GM15510 (cell line): ENCODE measurements around the gene DSTN.

ENCODE experiments used
- POLR2A ChIP-seq: IDR thresholded peaks from 3 replicates; pipeline ENCODE4 v1.6.1; 2011; ENCODE audit warnings: borderline replicate concordance; ENCODE audit not compliant: insufficient read length; ENCODE audit errors: extremely low read depth

Gene DSTN

DNA sequence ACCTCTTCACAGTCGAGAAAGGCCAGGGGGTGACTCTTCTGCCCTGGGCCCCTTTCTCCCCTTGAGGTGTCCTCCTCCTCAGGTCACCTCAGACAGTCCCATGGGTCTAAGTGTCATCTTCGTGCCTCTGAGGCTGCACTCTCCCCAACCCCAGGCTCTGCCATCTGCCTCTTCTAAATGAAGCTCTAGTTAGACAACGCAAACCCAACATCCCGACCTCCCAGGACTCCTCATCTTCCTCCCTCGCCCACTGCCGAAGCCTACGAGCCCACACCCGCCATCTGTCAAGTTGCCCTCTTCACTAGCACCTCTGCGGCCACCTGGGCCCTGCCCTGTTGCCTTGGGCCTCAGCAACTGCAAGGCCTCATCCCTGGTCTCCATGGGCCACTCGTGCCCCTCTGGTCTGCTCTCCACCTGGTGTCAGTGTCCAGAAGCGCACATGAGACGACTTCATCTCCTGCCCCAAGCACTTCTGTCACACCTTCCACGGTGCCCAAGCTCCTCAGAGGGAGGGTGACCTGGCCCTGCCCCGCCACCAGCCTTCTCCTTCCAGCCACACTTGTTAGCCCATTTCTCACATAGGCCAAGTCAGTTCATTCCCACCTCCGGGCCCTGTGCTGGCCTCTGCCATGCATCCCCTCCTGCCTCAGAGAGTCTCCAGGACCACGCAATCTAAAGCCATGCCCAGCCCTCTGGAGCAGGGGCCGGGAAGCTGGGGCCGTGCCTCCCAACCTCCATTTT lies 58.4 kb downstream of the DSTN start:
- TF ChIP-seq POLR2A: no peak

DNA sequence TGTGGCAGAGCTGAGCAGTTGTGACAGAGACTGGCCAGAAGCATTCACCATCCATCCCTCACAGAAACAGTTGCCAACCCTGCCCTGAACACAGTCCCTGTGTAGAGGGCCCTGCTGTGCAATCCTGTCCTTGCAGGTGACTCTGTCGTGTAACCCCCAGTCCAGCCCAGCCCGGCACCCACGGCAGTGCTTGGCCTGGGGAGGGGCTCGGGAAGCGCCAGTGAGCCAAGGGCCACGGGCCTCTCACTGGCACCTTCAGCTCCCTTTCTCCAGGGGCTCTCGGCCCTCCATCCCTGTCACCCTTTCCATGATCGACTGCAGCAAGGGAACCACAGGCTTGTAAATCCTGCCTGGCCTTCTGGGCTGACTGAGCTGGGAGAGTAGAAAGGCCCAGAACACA lies 59.1 kb downstream of the DSTN start:
- no peak for TF ChIP-seq POLR2A

DNA sequence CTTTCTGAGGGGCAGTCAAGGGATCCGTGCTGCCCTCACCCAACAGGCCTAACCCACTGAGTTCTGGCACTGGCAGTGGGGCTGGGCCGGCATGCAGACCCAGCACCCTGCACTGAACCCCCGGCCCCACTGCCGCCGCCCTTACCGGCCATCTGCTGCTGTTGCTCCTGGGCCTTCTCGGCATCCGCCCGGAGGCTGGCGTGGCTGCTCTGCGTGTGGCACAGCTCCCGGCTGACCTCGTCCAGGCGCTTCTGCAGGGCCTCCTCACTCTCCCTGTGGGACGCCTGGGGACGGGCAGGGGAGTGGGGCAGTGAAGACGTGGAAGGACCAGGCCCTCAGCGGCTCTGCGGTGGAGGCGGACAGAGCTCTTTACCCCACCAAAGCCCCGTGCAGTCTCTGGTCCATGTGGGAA lies 59.8 kb downstream of the DSTN start:
- no peak for TF ChIP-seq POLR2A

DNA sequence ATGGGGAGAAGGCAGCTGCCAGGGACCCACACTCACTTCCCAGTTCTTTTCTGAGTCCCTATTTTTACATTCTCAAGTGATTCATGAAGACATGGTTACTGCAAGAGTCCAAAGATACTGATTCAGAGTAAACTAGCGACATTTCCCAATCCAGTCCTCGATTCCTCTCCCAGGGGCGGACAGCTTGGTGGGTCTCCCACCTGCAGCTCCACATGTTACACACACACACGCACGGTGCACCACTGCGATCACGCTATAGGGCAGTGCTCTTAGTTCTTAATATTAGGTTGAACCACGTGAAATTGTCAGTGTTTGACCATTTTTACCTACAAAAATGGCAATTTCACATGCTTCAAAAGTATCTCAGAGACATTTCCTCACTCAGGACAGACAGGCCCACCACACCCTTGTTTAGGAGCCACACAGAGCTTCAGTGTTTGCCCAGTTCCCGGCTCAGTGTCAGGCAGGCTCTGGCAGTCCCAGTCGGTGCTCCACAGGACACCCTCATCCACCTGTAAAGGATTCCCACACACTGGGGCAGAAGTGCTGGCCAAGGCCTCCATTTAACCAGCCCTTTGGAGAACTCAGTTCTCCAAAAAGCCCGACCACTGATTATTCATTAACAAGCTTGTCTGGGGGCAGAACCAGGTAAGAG lies 60.4 kb downstream of the DSTN start:
- no peak for TF ChIP-seq POLR2A

DNA sequence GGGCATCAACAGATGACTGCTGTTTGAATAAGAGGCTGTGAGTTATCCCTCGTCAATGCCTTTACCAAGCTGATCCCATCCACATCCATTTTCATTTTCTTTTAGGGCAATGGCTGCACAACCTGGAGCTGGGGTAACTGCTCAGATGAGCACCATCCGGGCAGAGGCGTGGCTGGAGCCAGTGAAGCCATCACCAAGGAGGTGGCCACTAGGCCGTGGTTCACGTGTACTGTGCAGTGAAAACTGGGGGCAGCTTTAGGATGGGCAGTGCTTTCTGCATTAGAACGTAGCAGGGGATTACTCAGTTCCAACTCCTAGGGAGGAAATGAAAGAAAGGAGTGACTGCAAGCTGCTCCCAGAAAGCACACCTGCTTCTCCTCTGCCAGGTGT lies 60.9 kb downstream of the DSTN start:
- no peak for TF ChIP-seq POLR2A

DNA sequence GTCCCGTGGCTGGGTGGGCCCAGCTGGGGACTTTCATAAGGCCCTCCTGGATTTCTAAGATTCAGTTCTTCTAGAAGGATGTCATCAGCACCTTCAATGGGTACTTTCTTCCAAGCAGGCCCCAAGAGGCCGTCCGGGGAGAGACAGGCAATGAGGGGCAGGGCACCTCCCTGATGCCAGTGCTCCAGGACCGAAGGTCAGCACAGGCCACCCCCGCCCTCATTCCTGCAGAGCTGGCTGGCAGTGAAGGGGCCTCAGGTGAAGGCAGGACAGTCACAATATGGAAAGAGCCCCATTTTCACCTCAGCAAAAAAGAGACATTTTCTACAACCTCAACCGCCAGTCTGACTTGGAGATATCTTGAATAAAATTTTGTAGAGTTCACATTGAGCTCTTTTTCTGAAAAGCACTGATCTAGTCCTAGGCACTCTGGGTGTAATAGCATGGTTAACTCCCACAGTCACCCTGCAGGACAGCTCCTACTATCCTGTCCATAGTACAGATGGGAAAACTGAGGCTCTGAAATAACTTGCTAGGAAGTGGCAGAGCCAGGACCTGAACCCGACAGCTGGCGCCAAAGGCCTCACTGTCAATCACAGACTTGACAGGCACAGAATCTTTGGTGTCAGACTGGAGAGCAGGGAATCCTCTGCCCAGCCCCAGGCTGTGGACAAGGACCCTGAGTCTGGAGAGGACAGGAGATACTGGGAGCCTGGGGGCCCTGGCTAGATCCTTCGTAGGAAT lies 61.9 kb downstream of the DSTN start:
- no peak for TF ChIP-seq POLR2A

DNA sequence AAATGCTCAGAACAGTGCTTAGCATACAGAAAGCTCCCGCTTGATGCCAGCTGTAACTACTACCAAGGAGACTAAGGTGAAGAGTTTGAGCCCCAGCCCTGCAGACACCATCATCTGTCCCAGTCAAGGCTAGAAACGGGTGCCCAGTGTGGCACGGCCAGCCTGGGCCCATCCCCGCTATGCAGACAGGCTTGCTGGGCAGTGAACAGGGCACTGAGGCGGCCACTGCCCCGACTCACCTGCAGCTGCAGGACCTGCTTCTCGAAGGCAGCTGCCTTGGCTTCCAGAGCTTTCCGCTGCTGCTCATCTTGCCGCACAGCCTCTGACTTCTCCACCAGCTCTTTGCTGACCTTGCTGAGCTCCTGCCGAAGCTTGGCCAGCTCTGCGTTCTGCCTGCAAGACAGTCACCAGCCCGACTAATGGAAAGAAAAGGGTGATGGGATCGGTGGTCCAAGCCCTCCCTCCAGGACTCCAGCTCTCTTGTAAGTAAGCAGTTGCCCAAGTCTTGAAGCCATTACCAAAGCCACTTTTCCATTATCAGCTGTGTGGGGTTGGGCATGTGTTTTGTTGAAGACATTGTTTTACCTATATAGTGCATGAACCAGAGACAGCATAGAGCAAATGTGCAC lies 63.5 kb downstream of the DSTN start:
- no peak for TF ChIP-seq POLR2A

DNA sequence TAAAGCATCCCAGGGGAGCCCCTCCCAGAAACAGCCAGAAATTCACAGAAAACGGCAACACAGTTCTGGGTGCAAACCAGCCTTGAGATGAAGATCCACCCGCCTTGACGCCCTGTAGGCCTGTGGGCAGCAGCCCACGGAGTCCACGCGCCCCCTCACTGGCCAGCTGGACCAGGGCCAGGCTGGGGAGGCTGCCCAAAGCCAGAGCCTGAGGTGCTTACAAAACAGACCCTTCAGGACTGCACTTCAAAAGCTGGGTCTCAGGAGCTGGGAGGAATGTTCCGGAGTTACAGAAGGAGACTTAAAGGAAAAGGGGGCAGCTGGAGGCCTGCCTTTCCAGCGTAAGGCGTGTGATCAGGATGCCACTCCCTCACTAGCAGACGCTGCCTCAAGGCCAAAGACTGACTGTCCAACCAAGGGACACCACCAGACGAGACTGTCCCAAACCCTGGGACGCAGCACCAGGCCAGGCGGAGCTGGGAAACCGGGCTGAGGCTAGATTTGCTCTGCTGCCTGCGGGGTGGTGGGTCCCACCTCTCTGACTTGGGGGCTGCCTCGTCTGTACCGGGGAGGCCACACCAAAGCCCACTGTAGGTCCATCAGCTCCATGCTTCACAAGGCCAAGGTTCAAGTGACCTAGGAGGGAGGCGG lies 64.1 kb downstream of the DSTN start:
- TF ChIP-seq POLR2A: no peak

DNA sequence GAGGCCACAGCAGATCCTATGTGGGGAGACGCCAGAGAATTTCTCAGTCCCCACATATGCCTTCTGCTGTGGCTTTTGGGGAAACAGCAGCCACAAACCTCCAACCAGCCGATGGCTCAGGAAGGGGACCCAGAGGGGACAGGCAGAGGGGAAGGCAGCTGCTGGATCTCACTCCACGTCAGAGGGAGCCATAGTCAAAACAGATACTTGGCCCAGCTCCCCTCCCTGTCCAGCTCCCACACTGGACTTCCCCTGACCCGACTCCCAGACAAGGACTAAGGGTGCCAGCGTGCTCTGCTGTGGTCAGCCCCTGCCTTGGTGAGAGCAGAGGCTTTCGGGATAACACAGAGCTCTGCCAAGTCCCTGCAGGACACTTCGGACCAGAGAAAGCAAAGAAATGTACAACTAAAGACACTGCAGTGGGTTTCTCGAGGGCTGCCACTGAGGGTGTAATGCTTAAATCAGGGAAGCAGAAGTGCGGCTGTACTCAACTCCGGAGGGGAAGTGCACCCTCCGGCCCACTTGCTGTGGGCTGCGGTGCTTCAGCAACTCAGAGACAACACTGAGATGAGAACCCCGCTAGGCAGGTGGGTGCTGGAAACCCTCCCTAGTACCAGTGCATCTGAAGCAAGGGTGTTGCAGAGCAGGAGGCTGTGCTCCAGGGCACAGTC lies 64.9 kb downstream of the DSTN start:
- TF ChIP-seq POLR2A: no peak

DNA sequence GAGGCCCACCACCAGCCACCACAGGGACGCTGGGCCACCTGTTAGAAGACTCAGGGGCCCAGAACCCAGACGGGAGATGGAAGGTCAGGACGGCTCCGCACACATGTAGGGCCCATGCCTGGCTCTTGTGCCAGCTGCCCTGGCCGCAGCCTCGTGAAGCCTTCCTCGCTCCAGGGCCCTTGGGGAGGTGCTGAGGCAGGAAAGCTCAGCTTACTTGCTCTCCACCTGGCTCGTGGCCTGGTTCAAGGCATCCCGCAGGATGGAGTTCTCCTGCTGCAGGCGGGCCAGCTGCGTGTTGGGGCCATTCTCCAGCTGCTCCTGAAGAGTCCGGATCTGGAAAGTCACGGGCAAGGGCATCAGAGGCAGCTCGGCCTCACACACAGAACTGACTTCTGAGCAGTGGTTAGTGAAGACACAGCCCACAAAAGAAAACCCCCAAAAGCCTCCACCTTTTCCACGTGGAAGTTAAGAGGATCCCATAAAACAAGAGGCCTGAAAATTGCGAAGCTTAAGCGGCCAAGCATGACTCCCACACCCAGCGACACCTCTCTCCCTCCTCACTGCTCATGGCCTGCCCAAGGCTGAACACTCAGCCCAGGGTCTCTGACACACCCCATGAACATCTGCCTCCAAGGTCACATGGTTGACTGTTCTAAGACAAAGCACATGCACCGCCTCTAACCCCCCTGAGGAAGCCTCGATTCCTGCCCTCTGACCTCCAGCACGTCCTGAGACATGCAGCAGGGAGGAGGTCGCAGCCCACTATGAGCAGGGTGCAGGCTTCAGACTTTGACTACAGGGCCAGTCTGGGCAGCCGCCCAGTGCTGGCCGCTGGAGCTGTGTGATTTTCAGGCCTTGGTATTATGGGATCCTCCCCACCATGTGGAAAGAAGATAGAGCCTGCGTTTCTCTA lies 65.7 kb downstream of the DSTN start:
- TF ChIP-seq POLR2A: no peak

DNA sequence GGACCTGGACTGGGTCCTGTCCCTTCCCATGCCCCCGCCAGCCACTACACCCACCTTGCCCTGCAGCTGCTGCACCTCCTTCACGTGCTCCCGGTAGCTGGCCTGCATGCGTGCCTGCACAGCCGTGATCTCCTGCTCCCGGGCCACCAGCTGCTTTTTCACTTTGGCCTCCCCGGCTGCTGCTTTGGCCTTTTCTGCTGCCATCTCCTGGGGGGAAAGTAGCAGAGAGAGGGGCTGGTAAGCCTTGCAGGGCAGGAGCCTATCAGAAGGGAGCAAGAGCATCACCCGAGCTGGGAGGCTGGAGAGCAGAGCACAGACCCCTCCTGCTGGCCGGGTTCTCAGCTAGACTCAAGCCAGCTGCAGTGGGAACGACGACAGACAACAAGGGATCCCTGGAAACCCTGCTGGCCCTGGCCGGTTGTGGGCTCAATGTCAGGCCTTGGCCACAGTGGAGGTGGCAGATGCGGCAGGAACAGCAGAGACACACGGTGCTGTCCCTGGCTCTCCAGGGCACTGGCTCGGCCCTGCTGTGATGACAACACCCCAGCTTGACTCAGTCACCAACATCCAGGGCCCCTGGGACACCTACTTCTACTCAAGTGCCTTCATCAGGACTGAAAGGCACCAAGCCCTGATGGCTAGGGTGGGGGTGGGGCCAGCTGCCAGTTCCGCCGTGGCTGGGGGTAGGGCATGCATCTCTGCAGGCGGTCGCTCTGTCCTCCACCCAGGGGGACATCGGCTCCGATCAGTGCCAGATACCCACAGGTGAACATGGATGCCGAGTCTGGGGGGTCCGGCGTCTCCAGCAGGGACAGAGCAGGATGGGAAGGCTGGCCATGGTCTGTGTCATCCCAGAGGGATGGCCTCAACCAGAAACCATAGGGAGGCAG lies 66.9 kb downstream of the DSTN start:
- TF ChIP-seq POLR2A: no peak

DNA sequence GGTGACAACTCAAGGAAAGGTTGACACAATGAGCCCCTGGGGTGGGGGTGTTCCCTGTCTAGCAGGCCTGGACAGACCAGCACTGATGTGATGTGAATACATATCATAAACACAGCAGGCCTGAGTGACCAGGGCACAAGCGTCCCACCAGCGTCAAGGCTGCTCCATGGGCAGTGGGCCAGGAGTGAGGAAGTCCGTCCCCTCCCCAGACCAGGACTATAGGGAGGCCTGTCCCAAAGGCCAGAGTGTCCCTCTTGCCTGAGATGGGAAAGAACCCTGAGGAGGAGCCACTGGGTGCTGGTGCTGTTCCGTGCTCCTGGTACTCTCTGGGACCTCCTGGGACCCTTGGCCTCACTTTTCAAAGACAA lies 67.5 kb downstream of the DSTN start:
- TF ChIP-seq POLR2A: no peak

DNA sequence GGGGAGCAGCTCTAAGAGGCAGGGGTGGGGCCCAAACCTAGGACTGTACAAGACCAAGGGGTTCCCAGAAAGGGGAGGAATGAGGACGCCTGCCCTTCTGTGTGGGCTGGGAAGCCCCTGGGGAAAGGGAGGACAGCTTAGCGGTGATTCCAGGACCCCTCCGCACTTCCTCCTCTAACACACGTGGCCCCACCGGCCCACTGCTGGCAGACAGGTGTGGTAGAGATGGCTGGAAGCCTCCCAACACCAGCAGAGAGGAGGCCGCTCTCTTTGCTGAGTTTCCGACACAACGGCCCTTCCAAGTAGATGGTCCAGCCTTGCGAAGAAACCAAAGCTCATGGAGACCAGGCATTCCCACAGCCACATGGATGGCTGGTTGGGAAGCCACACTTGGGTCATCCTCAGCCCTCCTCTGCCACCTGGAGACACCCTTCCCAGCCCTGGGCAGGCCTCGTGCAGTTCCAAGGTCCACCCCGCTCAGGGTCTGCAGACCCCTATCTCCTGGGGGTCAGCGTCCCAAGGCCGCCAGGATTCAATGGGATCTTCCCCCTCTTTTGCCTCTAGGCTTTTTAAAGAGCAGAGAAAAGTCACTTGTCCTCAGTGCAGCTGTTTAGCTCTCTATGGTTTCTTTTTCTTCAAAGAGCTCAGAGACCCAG lies 68.2 kb downstream of the DSTN start:
- TF ChIP-seq POLR2A: no peak
